AG04450 (cell line): ENCODE data around the gene TBL3. TPM values are rescaled to one million over a fixed set of nuclear protein-coding genes. Genes with fewer than 3 reads are reported as not detected.

Experiments
- CTCF ChIA-PET: fragments of 300-600, 350-600 bp; formaldehyde crosslinking; extraction: SDS; loops from one replicate; lab custom pipeline; 2022; ENCODE audit warnings: antibody characterized with exemption, inconsistent platforms; lab: Charles Lee
- POLR2A ChIA-PET: fragments of 350-600 bp; formaldehyde crosslinking; extraction: SDS; loops from one replicate; lab custom pipeline; 2021; ENCODE audit warnings: antibody characterized with exemption, inconsistent platforms; lab: Yijun Ruan, JAX
- DNase-seq: peaks from one replicate; pipeline ENCODE4 v3.0.0-alpha.2; 2011; ENCODE audit warnings: low read depth, low spot score
- H3K27ac ChIP-seq: one replicate; pipeline ENCODE4 v1.5.1; 2012; ENCODE audit warnings: low read depth, low read length, control low read depth
- H3K27me3 ChIP-seq: one replicate; pipeline ENCODE4 v1.6.0; 2012; ENCODE audit warnings: low read length; ENCODE audit not compliant: control insufficient read depth, insufficient read depth
- H3K4me3 ChIP-seq: 2 replicates; pipeline ENCODE4 v1.5.1; 2011; ENCODE audit warnings: mild to moderate bottlenecking, low read depth, low read length, control low read depth
- H3K9me3 ChIP-seq: 2 replicates; pipeline ENCODE4 v1.5.1; 2012; ENCODE audit warnings: low read length; ENCODE audit not compliant: control insufficient read depth, insufficient read depth
- CTCF ChIP-seq: IDR thresholded peaks from 2 replicates; pipeline ENCODE4 v1.5.1; 2011; ENCODE audit warnings: low read depth, low read length, control low read depth, inconsistent platforms
- polyA plus RNA-seq: library from polyadenylated mRNA; depleted of rRNA; stranded (reverse); fragments of >200 nt; gene quantifications from 2 replicates; pipeline ENCODE4 v1.2.3, GENCODE V29; 2011

TBL3 gene
- polyA plus RNA-seq, 1 experiment = 13.7 TPM

GRCh38 chr16:1979271-1980029, 7.6 kb downstream of the TBL3 start:
- H3K9me3 ChIP-seq = peaks cover 3% of the 10 kb centered on the region; the same call in 1 of the 2 replicates
- H3K27ac ChIP-seq = no peak overlapping the region
- TF ChIP-seq CTCF = no peak
- H3K27me3 ChIP-seq = peaks cover 36% of the 10 kb centered on the region
- no peak overlapping the region for H3K4me3 ChIP-seq
- CTCF ChIA-PET = interaction anchor here (1.6 kb wide), 1 partner anchor 24 kb away, joined by 3 read pairs; no protein-coding TSS in a partner anchor
- no peak for DNase-seq
- POLR2A ChIA-PET = interaction anchor here (3.6 kb wide), 1 partner anchor 15 kb away, joined by 14 read pairs; the partner anchor contains the start of gene RPS2

GRCh38 chr16:1980030-1980769, 8.3 kb downstream of the TBL3 start:
- DNase-seq = no peak
- peaks cover 3% of the 10 kb centered on the region; the same call in 1 of the 2 replicates for H3K9me3 ChIP-seq
- CTCF ChIA-PET = interaction anchor here (1.6 kb wide), 1 partner anchor 160 kb away, joined by 10 read pairs; no protein-coding TSS in a partner anchor
- POLR2A ChIA-PET = interaction anchor here (0.7 to 3.6 kb wide), 2 partner anchors 9 to 15 kb away, joined by 4 to 14 read pairs; partner anchors contain the start of gene RPS2
- no peak overlapping the region for H3K27ac ChIP-seq
- TF ChIP-seq CTCF = no peak
- H3K4me3 ChIP-seq = no peak overlapping the region
- H3K27me3 ChIP-seq = peaks cover 36% of the 10 kb centered on the region

GRCh38 chr16:1980770-1981087, 8.9 kb downstream of the TBL3 start:
- no peak for TF ChIP-seq CTCF
- POLR2A ChIA-PET = interaction anchor here (0.7 to 3.6 kb wide), 2 partner anchors 9 to 16 kb away, joined by 4 to 14 read pairs; partner anchors contain the start of gene RPS2
- CTCF ChIA-PET = interaction anchor here (1.6 kb wide), 1 partner anchor 160 kb away, joined by 10 read pairs; no protein-coding TSS in a partner anchor
- Histone ChIP-seq H3K9me3 (peaks cover 3% of the 10 kb centered on the region; the same call in 1 of the 2 replicates), H3K27me3 (peaks cover 36% of the 10 kb centered on the region), H3K27ac (no peak overlapping the region), H3K4me3 (no peak overlapping the region)
- DNase-seq = no peak

- Histone ChIP-seq H3K9me3 (peaks cover 3% of the 10 kb centered on the region; the same call in 1 of the 2 replicates), H3K27me3 (peaks cover 36% of the 10 kb centered on the region), H3K4me3 (no peak within 1 kb of the TSS), H3K27ac (no peak within 1 kb of the TSS)
- DNase-seq = no peak
- TF ChIP-seq CTCF = no peak
- CTCF ChIA-PET = interaction anchor here (1.6 kb wide), 1 partner anchor 159 kb away, joined by 10 read pairs; no protein-coding TSS in a partner anchor
- POLR2A ChIA-PET = interaction anchor here (0.7 to 3.6 kb wide), 2 partner anchors 10 to 17 kb away, joined by 4 to 14 read pairs; partner anchors contain the start of gene RPS2
Measured at GRCh38 chr16:1981398-1981836, 9.6 kb downstream of the TBL3 start, which contains the start of gene NOXO1. NOXO1 (minus strand) TSS chr16:1981469; CDS start chr16:1981179, 290 bp downstream.
